ENCODE data around the gene ATAD3B.

- TF ChIP-seq CTCF (conservative IDR thresholded peaks at IDR 0.05; ENCODE audit: low read depth, low read length) (no peak), EZH2 (IDR thresholded peaks at IDR 0.05; ENCODE audit: borderline replicate concordance, low read depth, low read length, poor library complexity, severe bottlenecking) (no peak)
These were observed 36.3 kb upstream of the ATAD3B start, which contains the start of gene VWA1 for GRCh38 chr1:1435106-1435903.

Data from A673 (cell line).